Globus pallidus (tissue), 1 donor: ENCODE measurements around the gene OTOF.
"Not testable (repeated sequence)": the region's sequence is repeated elsewhere in the genome, so short reads cannot be mapped to it uniquely, and the experiment has no call there.

Experiments
- DNase-seq: peaks from one replicate; pipeline ENCODE4 v3.0.0-alpha.2; 2015; ENCODE audit warnings: low spot score

The OTOF gene

GRCh38 chr2:26480566-26481423 is 2.9 kb upstream of the OTOF start:
- DNase-seq, result no peak

GRCh38 chr2:26479789-26480565 is 2.1 kb upstream of the OTOF start:
- DNase-seq, result no peak

GRCh38 chr2:26479131-26479788 is 1.3 kb upstream of the OTOF start:
- no peak for DNase-seq

- no peak for DNase-seq
These were observed 442 bp upstream of the OTOF start for GRCh38 chr2:26478366-26478765.

- no peak for DNase-seq
These were observed 606 bp downstream of the OTOF start for GRCh38 chr2:26477126-26477910.

GRCh38 chr2:26475832-26476501 is 2.0 kb downstream of the OTOF start:
- no peak for DNase-seq

GRCh38 chr2:26475037-26475436 is 2.9 kb downstream of the OTOF start:
- no peak for DNase-seq

GRCh38 chr2:26474261-26474785 is 3.6 kb downstream of the OTOF start:
- no peak for DNase-seq

GRCh38 chr2:26473796-26474195 is 4.1 kb downstream of the OTOF start:
- DNase-seq, result no peak

GRCh38 chr2:26472821-26473655 is 4.9 kb downstream of the OTOF start:
- DNase-seq, result no peak

- no peak for DNase-seq
These were observed 5.9 kb downstream of the OTOF start for GRCh38 chr2:26471766-26472706.

GRCh38 chr2:26471289-26471688 is 6.6 kb downstream of the OTOF start:
- DNase-seq, result no peak

- no peak for DNase-seq
These were observed 7.2 kb downstream of the OTOF start for GRCh38 chr2:26470601-26471260.

- no peak for DNase-seq
These were observed 8.0 kb downstream of the OTOF start for GRCh38 chr2:26469955-26470354.

GRCh38 chr2:26469092-26469710 is 8.7 kb downstream of the OTOF start:
- DNase-seq, result no peak

- DNase-seq, result not testable (repeated sequence)
These were observed 9.4 kb downstream of the OTOF start for GRCh38 chr2:26468544-26468943.

- no peak for DNase-seq
These were observed 11.1 kb downstream of the OTOF start for GRCh38 chr2:26466662-26467310.
